BJ (cell line): ENCODE data around the gene ZNF444. TPM values are rescaled to one million over a fixed set of nuclear protein-coding genes. Genes with fewer than 3 reads are reported as not detected.
"Not testable (repeated sequence)": the region's sequence is repeated elsewhere in the genome, so short reads cannot be mapped to it uniquely, and the experiment has no call there.

Experiments
- CTCF ChIA-PET: fragments of 350-600 bp; formaldehyde crosslinking; extraction: SDS; loops from one replicate; lab custom pipeline; 2021; ENCODE audit warnings: antibody characterized with exemption, inconsistent platforms; lab: Yijun Ruan, JAX
- POLR2A ChIA-PET: fragments of 300-600 bp; sonication (Branson Sonifier 250); formaldehyde crosslinking; extraction: SDS; loops from one replicate; lab custom pipeline; 2021; ENCODE audit warnings: antibody characterized with exemption; lab: Charles Lee
- DNase-seq: peaks from one replicate; pipeline ENCODE4 v3.0.0-alpha.2; 2011; ENCODE audit warnings: low read depth
- H3K27me3 ChIP-seq: 2 replicates; pipeline ENCODE4 v1.6.0; 2011; ENCODE audit warnings: low read length; ENCODE audit not compliant: control insufficient read depth, insufficient read depth
- H3K36me3 ChIP-seq: 2 replicates; pipeline ENCODE4 v1.5.1; 2011; ENCODE audit warnings: low read length; ENCODE audit not compliant: control insufficient read depth, insufficient read depth
- H3K4me3 ChIP-seq: 2 replicates; pipeline ENCODE4 v1.5.1; 2011; ENCODE audit warnings: low read depth, mild to moderate bottlenecking, control low read depth, low read length
- polyA plus RNA-seq: library from polyadenylated mRNA; depleted of rRNA; stranded (reverse); fragments of >200 nt; gene quantifications from 2 replicates; pipeline ENCODE4 v1.2.3, GENCODE V29; 2011
- TF ChIP-seq, protein P1 (sequence below): IDR thresholded peaks from 2 replicates; pipeline ENCODE4 v1.5.1; 2011; ENCODE audit warnings: low read depth, mild to moderate bottlenecking, control low read depth, inconsistent platforms, low read length, moderate library complexity; ENCODE audit not compliant: insufficient read depth

Gene ZNF444
- polyA plus RNA-seq, 1 experiment, result 11.5 TPM

DNA sequence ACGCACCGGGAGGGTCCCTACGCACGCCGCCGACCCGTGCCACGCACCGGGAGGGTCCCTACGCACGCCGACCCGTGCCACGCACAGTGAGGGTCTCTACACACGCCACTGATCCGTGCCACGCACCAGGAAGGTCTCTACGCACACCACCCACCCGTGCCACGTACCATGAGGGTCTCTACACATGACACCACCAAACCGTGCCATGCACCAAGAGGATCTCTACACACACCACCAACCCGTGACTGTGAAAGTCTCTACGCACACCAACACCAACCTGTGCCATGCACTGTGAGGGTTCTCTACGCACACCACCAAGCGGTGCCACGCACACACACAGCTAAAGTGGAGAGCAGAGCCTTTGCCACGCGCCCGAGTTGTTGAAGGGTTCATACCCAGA is 36.7 kb upstream of the ZNF444 start:
- ChIA-PET POLR2A (no interaction called here), CTCF (interaction anchor here (1.8 kb wide), 1 partner anchor 23 kb away, joined by 9 read pairs; no protein-coding TSS in a partner anchor)
- no peaks in the 10 kb centered on the region for H3K27me3 ChIP-seq
- TF ChIP-seq, protein P1, sequence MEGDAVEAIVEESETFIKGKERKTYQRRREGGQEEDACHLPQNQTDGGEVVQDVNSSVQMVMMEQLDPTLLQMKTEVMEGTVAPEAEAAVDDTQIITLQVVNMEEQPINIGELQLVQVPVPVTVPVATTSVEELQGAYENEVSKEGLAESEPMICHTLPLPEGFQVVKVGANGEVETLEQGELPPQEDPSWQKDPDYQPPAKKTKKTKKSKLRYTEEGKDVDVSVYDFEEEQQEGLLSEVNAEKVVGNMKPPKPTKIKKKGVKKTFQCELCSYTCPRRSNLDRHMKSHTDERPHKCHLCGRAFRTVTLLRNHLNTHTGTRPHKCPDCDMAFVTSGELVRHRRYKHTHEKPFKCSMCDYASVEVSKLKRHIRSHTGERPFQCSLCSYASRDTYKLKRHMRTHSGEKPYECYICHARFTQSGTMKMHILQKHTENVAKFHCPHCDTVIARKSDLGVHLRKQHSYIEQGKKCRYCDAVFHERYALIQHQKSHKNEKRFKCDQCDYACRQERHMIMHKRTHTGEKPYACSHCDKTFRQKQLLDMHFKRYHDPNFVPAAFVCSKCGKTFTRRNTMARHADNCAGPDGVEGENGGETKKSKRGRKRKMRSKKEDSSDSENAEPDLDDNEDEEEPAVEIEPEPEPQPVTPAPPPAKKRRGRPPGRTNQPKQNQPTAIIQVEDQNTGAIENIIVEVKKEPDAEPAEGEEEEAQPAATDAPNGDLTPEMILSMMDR, result no peak
- peaks cover 12% of the 10 kb centered on the region for H3K36me3 ChIP-seq
- DNase-seq, result no peak
- no peak overlapping the region for H3K4me3 ChIP-seq

DNA sequence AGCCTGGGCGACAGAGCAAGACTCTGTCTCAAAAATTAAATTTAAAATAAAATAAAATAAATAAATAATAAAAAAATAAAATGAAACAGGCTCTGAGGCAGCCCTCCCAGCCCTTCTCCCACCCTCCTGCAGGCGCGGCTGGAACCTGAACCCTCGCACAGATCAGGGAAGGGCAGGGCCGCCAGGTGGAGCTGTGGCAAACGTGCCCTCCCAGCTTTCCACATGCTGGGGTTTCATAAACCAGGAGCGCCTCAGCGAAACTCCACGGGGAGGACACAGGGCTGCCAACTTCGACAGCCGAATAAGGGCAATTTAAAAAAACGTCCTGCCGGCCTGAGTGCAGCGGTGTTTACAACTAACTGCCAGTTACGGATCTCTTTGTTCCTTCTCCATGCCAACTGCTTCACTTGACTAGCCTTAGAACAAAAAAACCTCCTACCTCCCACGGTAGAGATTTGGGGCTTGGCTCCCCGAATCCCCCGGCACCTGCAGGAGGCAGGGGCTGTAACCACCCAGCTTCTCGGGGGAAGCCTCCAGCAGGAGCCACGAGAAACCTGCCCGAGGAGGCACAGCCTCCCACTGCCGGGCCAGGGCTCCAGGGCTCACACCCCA is 35.9 kb upstream of the ZNF444 start:
- no peaks in the 10 kb centered on the region for H3K27me3 ChIP-seq
- H3K4me3 ChIP-seq, result no peak overlapping the region
- no peak for DNase-seq
- ChIA-PET CTCF (interaction anchor here (1.8 kb wide), 1 partner anchor 24 kb away, joined by 9 read pairs; no protein-coding TSS in a partner anchor), POLR2A (no interaction called here)
- peaks cover 10% of the 10 kb centered on the region for H3K36me3 ChIP-seq
- TF ChIP-seq, protein P1, result peak; percentile 47

DNA sequence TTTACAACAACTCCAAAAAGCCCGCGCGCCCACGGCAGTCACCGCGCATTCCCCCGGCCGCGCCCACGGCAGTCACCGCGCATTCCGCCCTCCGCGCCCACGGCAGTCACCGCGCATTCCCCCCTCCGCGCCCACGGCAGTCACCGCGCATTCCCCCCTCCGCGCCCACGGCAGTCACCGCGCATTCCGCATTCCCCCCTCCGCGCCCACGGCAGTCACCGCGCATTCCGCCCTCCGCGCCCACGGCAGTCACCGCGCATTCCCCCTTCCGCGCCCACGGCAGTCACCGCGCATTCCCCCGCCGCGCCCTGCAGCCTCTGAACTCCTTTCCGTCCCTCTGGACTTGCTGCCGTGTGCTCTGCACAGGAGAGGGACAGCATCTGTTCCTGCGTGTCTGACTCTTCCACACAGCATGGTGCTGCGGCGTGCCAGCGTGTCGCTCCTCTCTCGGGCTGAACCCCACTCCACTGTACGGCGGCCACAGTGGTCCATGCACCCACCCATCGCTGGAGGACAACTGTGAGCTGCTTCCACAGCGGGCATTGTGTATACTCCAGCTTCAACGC is 35.2 kb upstream of the ZNF444 start:
- H3K27me3 ChIP-seq, H3K4me3 ChIP-seq, DNase-seq, POLR2A ChIA-PET, H3K36me3 ChIP-seq: not testable (repeated sequence)
- CTCF ChIA-PET, result interaction anchor here (1.8 kb wide), 1 partner anchor 25 kb away, joined by 9 read pairs; no protein-coding TSS in a partner anchor

DNA sequence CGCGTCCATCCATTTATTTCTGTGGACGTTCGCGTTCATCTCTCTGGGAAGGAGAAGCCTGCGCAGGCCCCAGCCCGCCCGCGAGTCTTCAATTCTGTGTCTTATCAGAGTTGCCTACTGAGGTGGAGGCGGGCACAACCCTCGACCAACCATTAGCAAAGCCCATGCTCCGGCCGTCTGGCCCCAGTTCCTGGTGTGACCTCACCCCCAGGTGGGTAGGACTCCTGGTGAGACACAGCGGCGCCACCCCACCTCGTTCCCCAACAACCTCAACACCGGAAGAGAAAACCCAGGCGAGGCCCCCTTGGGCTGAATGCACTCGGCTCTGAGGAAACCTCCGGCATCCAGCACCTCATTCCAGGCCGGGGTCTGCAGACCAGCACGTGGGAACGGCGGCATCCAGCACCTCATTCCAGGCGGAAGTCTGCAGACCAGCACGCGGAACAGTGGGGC is 34.7 kb upstream of the ZNF444 start:
- Histone ChIP-seq H3K4me3 (no peak overlapping the region), H3K27me3 (no peaks in the 10 kb centered on the region), H3K36me3 (peaks cover 7% of the 10 kb centered on the region)
- CTCF ChIA-PET, result no interaction called here
- TF ChIP-seq, protein P1, result no peak
- no peak for DNase-seq
- POLR2A ChIA-PET, result no interaction called here

DNA sequence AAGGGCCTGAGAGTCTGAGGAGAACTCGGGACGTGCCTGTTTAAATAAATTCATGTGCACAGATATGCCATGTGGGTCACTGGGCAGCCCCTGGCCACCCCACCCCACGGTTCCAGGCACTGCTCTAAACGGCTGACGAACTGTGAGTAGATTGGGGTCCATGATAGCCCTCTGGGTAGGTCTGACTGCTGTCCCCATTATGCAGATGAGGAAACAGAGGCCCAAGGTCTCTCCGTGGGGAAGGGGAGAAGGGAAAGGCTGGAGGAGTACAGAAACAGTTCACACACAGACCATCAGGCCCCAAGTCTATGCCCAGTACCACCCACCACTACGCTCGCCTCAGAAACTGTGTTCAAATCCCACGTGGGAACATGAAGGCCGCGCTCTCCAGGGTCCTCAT is 34.1 kb upstream of the ZNF444 start:
- Histone ChIP-seq H3K27me3 (no peaks in the 10 kb centered on the region), H3K4me3 (no peak overlapping the region), H3K36me3 (peaks cover 4% of the 10 kb centered on the region)
- TF ChIP-seq, protein P1, result no peak
- ChIA-PET CTCF (no interaction called here), POLR2A (no interaction called here)
- no peak for DNase-seq
